Posterior cingulate gyrus (tissue), 11 donors: ENCODE measurements around the gene FAAP20.

Experiments
- DNase-seq, 10 donors: peaks; one replicate each; pipeline versions ENCODE4 v3.0.0 to v3.0.0-alpha.2; 2020 to 2021; ENCODE audit warnings: mixed read lengths in 3 of 10
- intact Hi-C: fragments of 100-400 bp; cut with DNase I; formaldehyde crosslinking; loops from one replicate; pipeline ENCODE4 v1.15.1; 2023

The FAAP20 gene

GRCh38 chr1:2194319-2194897, at the start of gene FAAP20:
FAAP20 (minus strand) TSS chr1:2194772; CDS start chr1:2194749, 23 bp downstream.
- DNase-seq: peak in 6 of 10 donors; percentile 46 to 93 (median 70)
- intact Hi-C loops: loop anchor here (10.0 kb wide), 1 partner anchor 120 kb away; no protein-coding TSS in a partner anchor

GRCh38 chr1:2242814-2243725, 48.5 kb upstream of the FAAP20 start:
- intact Hi-C loops: no loop called here
- peak in 6 of 10 donors; percentile 27 to 94 (median 80) for DNase-seq

- intact Hi-C loops: no loop called here
- peak in 2 of 10 donors; percentile 59 to 64 for DNase-seq
Measured at GRCh38 chr1:2241820-2242219, 47.2 kb upstream of the FAAP20 start.

GRCh38 chr1:2240270-2241156, 45.9 kb upstream of the FAAP20 start:
- intact Hi-C loops: no loop called here
- peak in 6 of 10 donors; percentile 57 to 92 (median 66) for DNase-seq

GRCh38 chr1:2239384-2239985, 44.9 kb upstream of the FAAP20 start:
- peak in 2 of 10 donors; percentile 73 to 84 for DNase-seq
- intact Hi-C loops: no loop called here

- intact Hi-C loops: no loop called here
- DNase-seq: no peak
Measured at GRCh38 chr1:2239013-2239370, 44.4 kb upstream of the FAAP20 start.

GRCh38 chr1:2238361-2239012, 43.9 kb upstream of the FAAP20 start:
- intact Hi-C loops: no loop called here
- DNase-seq: peak in 2 of 10 donors; percentile 82 to 83

GRCh38 chr1:2237773-2238172, 43.2 kb upstream of the FAAP20 start:
- intact Hi-C loops: no loop called here
- DNase-seq: peak in 4 of 10 donors; percentile 42 to 93 (median 75)

- DNase-seq: peak in 2 of 10 donors; percentile 89 to 90
- intact Hi-C loops: no loop called here
Measured at GRCh38 chr1:2236695-2237677, 42.4 kb upstream of the FAAP20 start.

GRCh38 chr1:2235300-2235998, 40.9 kb upstream of the FAAP20 start:
- intact Hi-C loops: no loop called here
- DNase-seq: peak in 1 of 10 donors; percentile 77

- DNase-seq: peak in 1 of 10 donors; percentile 26
- intact Hi-C loops: loop anchor here (5.0 kb wide), 1 partner anchor 78 kb away; no protein-coding TSS in a partner anchor
Measured at GRCh38 chr1:2234762-2235113, 40.2 kb upstream of the FAAP20 start.

- DNase-seq: peak in 8 of 10 donors; percentile 49 to 94 (median 70)
- intact Hi-C loops: loop anchor here (5.0 kb wide), 1 partner anchor 78 kb away; no protein-coding TSS in a partner anchor
Measured at GRCh38 chr1:2233997-2234761, 39.6 kb upstream of the FAAP20 start.

GRCh38 chr1:2233468-2233867, 38.9 kb upstream of the FAAP20 start:
- no peak for DNase-seq
- intact Hi-C loops: loop anchor here (5.0 kb wide), 1 partner anchor 79 kb away; no protein-coding TSS in a partner anchor

GRCh38 chr1:2232916-2233438, 38.4 kb upstream of the FAAP20 start:
- intact Hi-C loops: loop anchor here (5.0 kb wide), 1 partner anchor 79 kb away; no protein-coding TSS in a partner anchor
- DNase-seq: peak in 1 of 10 donors; percentile 75

- intact Hi-C loops: loop anchor here (5.0 kb wide), 1 partner anchor 80 kb away; no protein-coding TSS in a partner anchor
- peak in 1 of 10 donors; percentile 86 for DNase-seq
Measured at GRCh38 chr1:2232255-2232915, 37.8 kb upstream of the FAAP20 start.
